ENCODE measurements around the gene MEF2D. TPM values are rescaled to one million over a fixed set of nuclear protein-coding genes. Genes with fewer than 3 reads are reported as not detected.

Gene MEF2D
- total and polyA plus RNA-seq, 12 donors = 7.8 to 89.9 (median 50.0) TPM

GRCh38 chr1:156487862-156488261 is 12.7 kb downstream of the MEF2D start:
- H3K4me3 ChIP-seq = no peak overlapping the region
- intact Hi-C loops (cut with DNase I) = no loop called here
- H3K4me1 ChIP-seq (replicated peaks in 1 of 2) = peaks cover 60 to 85% of the 10 kb centered on the region in 2 donors
- peak overlapping the region in 3 of 5 donors; percentile 43 to 100 (median 90) for H3K27ac ChIP-seq
- no peak for TF ChIP-seq CTCF (IDR thresholded peaks at IDR 0.05)
- no peak for TF ChIP-seq POLR2A (IDR thresholded peaks at IDR 0.05)
- DNase-seq = peak in 2 of 7 donors; percentile 43 to 57
- peaks cover 0 to 7% of the 10 kb centered on the region in 2 donors for H3K36me3 ChIP-seq (replicated peaks in 1 of 2)
- H3K27me3 ChIP-seq = no peaks in the 10 kb centered on the region
- no peaks in the 10 kb centered on the region for H3K9me3 ChIP-seq (replicated peaks in 1 of 3)
- WGBS, 4 donors = 41 to 63% (median 47%) methylated on average over 3 to 4 of the region's 4 CpGs

GRCh38 chr1:156486421-156487344 is 13.9 kb downstream of the MEF2D start:
- WGBS, 4 donors = 66 to 83% (median 74%) methylated on average over 7 of the region's 7 CpGs
- Histone ChIP-seq H3K36me3 (replicated peaks in 1 of 2) (peaks cover 0 to 19% of the 10 kb centered on the region in 2 donors), H3K4me3 (no peak overlapping the region), H3K9me3 (replicated peaks in 1 of 3) (no peaks in the 10 kb centered on the region), H3K27me3 (no peaks in the 10 kb centered on the region), H3K27ac (peak overlapping the region in 2 of 5 donors; percentile 90 to 100), H3K4me1 (replicated peaks in 1 of 2) (peaks cover 57 to 82% of the 10 kb centered on the region in 2 donors)
- peak in 1 of 7 donors; percentile 73 for DNase-seq
- intact Hi-C loops (cut with DNase I) = no loop called here
- TF ChIP-seq POLR2A (IDR thresholded peaks at IDR 0.05) (no peak), CTCF (IDR thresholded peaks at IDR 0.05) (no peak)

GRCh38 chr1:156485984-156486383 is 14.6 kb downstream of the MEF2D start:
- TF ChIP-seq CTCF (IDR thresholded peaks at IDR 0.05) = no peak
- no peak for TF ChIP-seq POLR2A (IDR thresholded peaks at IDR 0.05)
- Histone ChIP-seq H3K27me3 (no peaks in the 10 kb centered on the region), H3K9me3 (replicated peaks in 1 of 3) (no peaks in the 10 kb centered on the region), H3K36me3 (replicated peaks in 1 of 2) (peaks cover 0 to 26% of the 10 kb centered on the region in 2 donors), H3K27ac (peak overlapping the region in 1 of 5 donors; percentile 20), H3K4me1 (replicated peaks in 1 of 2) (peaks cover 53 to 80% of the 10 kb centered on the region in 2 donors), H3K4me3 (no peak overlapping the region)
- no peak for DNase-seq
- WGBS, 4 donors = 71 to 91% (median 82%) methylated on average over 3 of the region's 3 CpGs
- intact Hi-C loops (cut with DNase I) = no loop called here

GRCh38 chr1:156484480-156485058 is 16.0 kb downstream of the MEF2D start:
- 90 to 95% (median 93%) methylated on average over 6 of the region's 6 CpGs for WGBS, 4 donors
- no peak for DNase-seq
- no peaks in the 10 kb centered on the region for H3K9me3 ChIP-seq (replicated peaks in 1 of 3)
- no peak for TF ChIP-seq CTCF (IDR thresholded peaks at IDR 0.05)
- TF ChIP-seq POLR2A (IDR thresholded peaks at IDR 0.05) = no peak
- H3K36me3 ChIP-seq (replicated peaks in 1 of 2) = peaks cover 0 to 40% of the 10 kb centered on the region in 2 donors
- H3K4me1 ChIP-seq (replicated peaks in 1 of 2) = peaks cover 39 to 66% of the 10 kb centered on the region in 2 donors
- H3K27me3 ChIP-seq = no peaks in the 10 kb centered on the region
- peak overlapping the region in 3 of 5 donors; percentile 13 to 48 (median 26) for H3K27ac ChIP-seq
- H3K4me3 ChIP-seq = no peak overlapping the region
- intact Hi-C loops (cut with DNase I) = no loop called here

Measured in adrenal gland (tissue), 12 donors.